ENCODE results near the gene NHLH1.

NHLH1 gene

DNA sequence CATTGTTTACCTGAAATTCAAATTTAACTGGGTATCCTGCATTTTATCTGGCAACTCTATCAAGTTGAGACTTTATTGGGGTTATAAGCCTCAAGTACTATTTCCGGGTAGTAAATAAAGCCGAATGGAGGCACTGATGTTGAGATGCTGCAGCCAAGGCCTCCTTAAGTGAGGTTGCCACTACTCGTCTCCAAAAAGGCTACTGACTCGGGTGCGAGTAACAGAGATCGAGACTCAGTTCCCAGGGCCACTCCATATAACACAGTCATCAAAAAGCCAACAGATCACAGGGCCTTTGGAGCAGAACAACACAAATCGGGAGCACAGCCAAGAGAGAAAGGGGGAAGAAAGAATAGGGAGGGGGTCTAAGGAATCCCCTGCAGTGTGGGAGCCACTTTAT lies 24.3 kb upstream of the NHLH1 start:
- H3F3A ChIP-seq (ENCODE audit: insufficient read depth): no peaks in the 10 kb centered on the region
- H2AFZ ChIP-seq (ENCODE audit: low read depth, low read length, severe bottlenecking): peak overlapping the region; percentile 72
- peaks cover 59% of the 10 kb centered on the region for H3K79me2 ChIP-seq (ENCODE audit: insufficient read depth, low read length)
- TF ChIP-seq EZH2phosphoT487 (conservative IDR thresholded peaks at IDR 0.05; ENCODE audit: low read length): no peak
- TF ChIP-seq, protein P1, sequence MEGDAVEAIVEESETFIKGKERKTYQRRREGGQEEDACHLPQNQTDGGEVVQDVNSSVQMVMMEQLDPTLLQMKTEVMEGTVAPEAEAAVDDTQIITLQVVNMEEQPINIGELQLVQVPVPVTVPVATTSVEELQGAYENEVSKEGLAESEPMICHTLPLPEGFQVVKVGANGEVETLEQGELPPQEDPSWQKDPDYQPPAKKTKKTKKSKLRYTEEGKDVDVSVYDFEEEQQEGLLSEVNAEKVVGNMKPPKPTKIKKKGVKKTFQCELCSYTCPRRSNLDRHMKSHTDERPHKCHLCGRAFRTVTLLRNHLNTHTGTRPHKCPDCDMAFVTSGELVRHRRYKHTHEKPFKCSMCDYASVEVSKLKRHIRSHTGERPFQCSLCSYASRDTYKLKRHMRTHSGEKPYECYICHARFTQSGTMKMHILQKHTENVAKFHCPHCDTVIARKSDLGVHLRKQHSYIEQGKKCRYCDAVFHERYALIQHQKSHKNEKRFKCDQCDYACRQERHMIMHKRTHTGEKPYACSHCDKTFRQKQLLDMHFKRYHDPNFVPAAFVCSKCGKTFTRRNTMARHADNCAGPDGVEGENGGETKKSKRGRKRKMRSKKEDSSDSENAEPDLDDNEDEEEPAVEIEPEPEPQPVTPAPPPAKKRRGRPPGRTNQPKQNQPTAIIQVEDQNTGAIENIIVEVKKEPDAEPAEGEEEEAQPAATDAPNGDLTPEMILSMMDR (IDR thresholded peaks at IDR 0.05; ENCODE audit: insufficient read depth, low read length, poor library complexity, severe bottlenecking): no peak
- peaks cover 26% of the 10 kb centered on the region; the same call in 1 of the 2 replicates for H3K36me3 ChIP-seq (ENCODE audit: low read length)
- H3K9ac ChIP-seq (ENCODE audit: low read length): peak overlapping the region; percentile 92
- peak overlapping the region; percentile 66 for H3K4me2 ChIP-seq (ENCODE audit: low read depth, low read length, poor library complexity, severe bottlenecking)
- H3K4me3 ChIP-seq (ENCODE audit: insufficient read depth, low read length, poor library complexity, severe bottlenecking): peak overlapping the region; percentile 86
- no peaks in the 10 kb centered on the region for H4K20me1 ChIP-seq (ENCODE audit: low read depth, low read length)
- H3K9me3 ChIP-seq (ENCODE audit: insufficient read depth, low read length): no peaks in the 10 kb centered on the region
- H3K27ac ChIP-seq (ENCODE audit: low read depth, low read length): peak overlapping the region; percentile 61
- H3K9me2 ChIP-seq (replicated peaks; ENCODE audit: insufficient read depth, low read length): no peaks in the 10 kb centered on the region
- H3K27me3 ChIP-seq (ENCODE audit: low read length): no peaks in the 10 kb centered on the region

DNA sequence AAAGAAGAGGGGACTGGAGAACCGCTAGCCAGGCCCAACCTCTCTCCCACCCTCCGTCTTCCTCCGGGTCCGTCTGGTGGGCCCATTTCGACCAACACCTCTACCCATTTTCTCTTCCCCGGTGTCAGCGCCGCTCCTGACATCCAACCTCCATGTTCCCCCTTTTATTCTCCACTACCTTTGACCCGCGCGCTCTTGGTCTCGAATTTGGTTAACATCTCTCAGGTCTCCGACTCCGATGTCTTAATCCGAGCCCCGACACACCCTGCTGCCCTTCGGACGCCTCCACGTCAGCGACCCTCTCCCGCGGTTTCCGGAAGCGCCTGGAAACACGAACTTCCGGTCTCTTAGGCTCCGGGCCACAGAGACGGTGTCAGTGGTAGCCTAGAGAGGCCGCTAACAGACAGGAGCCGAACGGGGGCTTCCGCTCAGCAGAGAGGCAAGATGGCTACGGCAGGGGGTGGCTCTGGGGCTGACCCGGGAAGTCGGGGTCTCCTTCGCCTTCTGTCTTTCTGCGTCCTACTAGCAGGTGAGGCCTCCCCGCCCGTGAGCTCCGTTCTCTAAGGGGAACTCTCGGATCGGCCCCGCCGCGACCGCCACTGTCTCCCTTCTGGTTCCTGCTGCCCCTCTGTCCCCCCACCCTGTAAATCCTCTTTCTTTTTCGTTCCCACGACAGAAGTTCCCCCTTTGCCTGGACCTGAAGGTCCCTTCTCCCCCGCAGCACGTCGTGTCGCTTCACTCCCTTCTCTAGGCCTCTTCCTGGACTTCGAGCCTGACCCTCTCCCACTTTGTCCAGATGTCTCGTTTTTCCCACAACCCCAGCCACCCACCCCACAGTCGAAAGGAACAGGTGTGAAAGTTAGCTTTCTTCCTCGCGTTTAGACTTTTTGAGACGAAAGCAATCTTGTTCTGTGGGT lies 23.7 kb upstream of the NHLH1 start, which contains the start of the genes COPA and NCSTN:
Gene COPA, minus strand, starts transcription at position 298 of the 917 bp plus-strand sequence. Its CDS starts 80 bp downstream, at position 218.
Gene NCSTN, plus strand, starts transcription at position 431 of the 917 bp plus-strand sequence. Its CDS starts 14 bp downstream, at position 445.
- Histone ChIP-seq H3K9ac (ENCODE audit: low read length) (peak within 1 kb of the TSS; percentile 92), H3F3A (ENCODE audit: insufficient read depth) (no peaks in the 10 kb centered on the region), H3K36me3 (ENCODE audit: low read length) (peaks cover 20% of the 10 kb centered on the region; the same call in 1 of the 2 replicates), H3K4me2 (ENCODE audit: low read depth, low read length, poor library complexity, severe bottlenecking) (peak within 1 kb of the TSS; percentile 66), H3K79me2 (ENCODE audit: insufficient read depth, low read length) (peaks cover 55% of the 10 kb centered on the region), H3K9me3 (ENCODE audit: insufficient read depth, low read length) (no peaks in the 10 kb centered on the region), H3K27ac (ENCODE audit: low read depth, low read length) (peak within 1 kb of the TSS; percentile 61), H2AFZ (ENCODE audit: low read depth, low read length, severe bottlenecking) (peak within 1 kb of the TSS; percentile 72), H3K27me3 (ENCODE audit: low read length) (no peaks in the 10 kb centered on the region), H4K20me1 (ENCODE audit: low read depth, low read length) (no peaks in the 10 kb centered on the region), H3K9me2 (replicated peaks; ENCODE audit: insufficient read depth, low read length) (no peaks in the 10 kb centered on the region), H3K4me3 (ENCODE audit: insufficient read depth, low read length, poor library complexity, severe bottlenecking) (peak within 1 kb of the TSS; percentile 86)
- TF ChIP-seq EZH2phosphoT487 (conservative IDR thresholded peaks at IDR 0.05; ENCODE audit: low read length): no peak

DNA sequence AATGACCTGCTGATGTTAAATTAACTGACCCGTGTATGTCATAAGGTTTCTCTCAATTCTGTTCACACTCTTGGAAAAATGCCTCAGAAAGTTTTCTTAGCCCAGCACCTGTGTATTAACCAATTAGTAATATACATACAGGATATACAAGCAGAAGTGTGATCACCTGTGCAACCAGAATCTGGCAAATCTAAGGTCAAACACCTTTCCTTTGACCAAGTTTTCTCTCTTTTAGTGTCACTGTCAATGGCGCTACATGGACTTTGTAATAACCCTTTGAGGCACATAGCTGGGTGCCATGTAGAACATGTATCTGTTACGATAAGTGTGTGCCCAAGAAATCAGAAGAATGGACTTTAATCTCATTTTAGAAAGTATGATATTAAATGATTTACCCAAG lies 22.6 kb upstream of the NHLH1 start:
- no peak overlapping the region for H3K27ac ChIP-seq (ENCODE audit: low read depth, low read length)
- H3K36me3 ChIP-seq (ENCODE audit: low read length): peaks cover 10% of the 10 kb centered on the region; the same call in 1 of the 2 replicates

More for the DNA sequence above, 22.6 kb upstream of the NHLH1 start:
- H3K4me2 ChIP-seq (ENCODE audit: low read depth, low read length, poor library complexity, severe bottlenecking): peak overlapping the region; percentile 66
- H3K4me3 ChIP-seq (ENCODE audit: insufficient read depth, low read length, poor library complexity, severe bottlenecking): peak overlapping the region; percentile 86
- H3K27me3 ChIP-seq (ENCODE audit: low read length): no peaks in the 10 kb centered on the region
- H3K9me2 ChIP-seq (replicated peaks; ENCODE audit: insufficient read depth, low read length): no peaks in the 10 kb centered on the region
- peak overlapping the region; percentile 92 for H3K9ac ChIP-seq (ENCODE audit: low read length)
- peaks cover 54% of the 10 kb centered on the region for H3K79me2 ChIP-seq (ENCODE audit: insufficient read depth, low read length)
- no peak overlapping the region for H2AFZ ChIP-seq (ENCODE audit: low read depth, low read length, severe bottlenecking)
- TF ChIP-seq, protein P1 (IDR thresholded peaks at IDR 0.05; ENCODE audit: insufficient read depth, low read length, poor library complexity, severe bottlenecking): no peak
- TF ChIP-seq EZH2phosphoT487 (conservative IDR thresholded peaks at IDR 0.05; ENCODE audit: low read length): no peak
- no peaks in the 10 kb centered on the region for H3K9me3 ChIP-seq (ENCODE audit: insufficient read depth, low read length)
- H4K20me1 ChIP-seq (ENCODE audit: low read depth, low read length): no peaks in the 10 kb centered on the region
- no peaks in the 10 kb centered on the region for H3F3A ChIP-seq (ENCODE audit: insufficient read depth)

Data from SU-DHL-6 (cell line).